Dedifferentiated amniotic fluid mesenchymal stem cell (primary cell): ENCODE measurements around the gene HINT2.
A peak's percentile ranks its signal among the peaks of the same experiment; 100 is the strongest.

Experiments used
- DNase-seq: peaks from one replicate; pipeline ENCODE4 v3.0.0-alpha.2; 2016; ENCODE audit errors: extremely low spot score

The HINT2 gene

DNA sequence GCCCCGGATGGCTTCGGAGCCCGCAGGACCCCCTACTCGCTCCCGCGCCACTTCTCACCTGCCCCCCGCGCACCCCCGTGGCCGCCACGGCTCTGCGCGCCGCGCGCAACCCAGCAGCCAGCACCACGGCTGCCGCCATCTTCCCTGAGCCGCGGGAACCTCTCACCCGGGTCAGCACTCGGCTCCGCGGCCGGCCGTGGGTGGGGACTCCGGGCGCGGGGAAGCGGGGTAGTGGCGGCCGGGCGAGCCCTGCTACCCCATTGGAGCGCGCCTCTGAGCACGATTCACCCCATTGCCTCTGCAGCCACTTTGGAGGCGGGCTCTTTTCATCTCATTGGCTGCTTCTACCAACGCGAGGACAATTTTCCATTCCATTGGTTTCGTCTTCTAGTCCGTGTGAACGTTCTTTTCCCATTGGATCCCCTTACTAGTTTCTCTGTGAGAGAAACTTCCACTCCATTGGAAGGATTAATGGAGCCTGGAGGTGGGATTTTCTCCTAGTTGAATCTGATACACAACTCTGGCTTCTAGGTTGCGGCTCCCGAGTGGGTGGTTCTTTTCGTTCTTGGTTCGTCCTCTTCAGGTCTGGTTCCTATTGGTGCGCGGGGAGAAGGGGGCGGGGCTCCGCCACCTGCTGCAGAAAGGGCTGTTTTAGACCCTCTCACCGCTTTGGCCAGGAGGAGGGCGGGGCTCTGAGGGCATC lies at the start of gene HINT2:
TSS of gene HINT2 (minus strand) at position 202 of the 703 bp plus-strand sequence. CDS start at position 139, 63 bp downstream.
- DNase-seq, result peak; percentile 99

- DNase-seq, result no peak
These were observed 48.7 kb upstream of the HINT2 start for GRCh38 chr9:35863583-35863982.

GRCh38 chr9:35862328-35862727 lies 47.5 kb upstream of the HINT2 start:
- DNase-seq, result no peak

DNA sequence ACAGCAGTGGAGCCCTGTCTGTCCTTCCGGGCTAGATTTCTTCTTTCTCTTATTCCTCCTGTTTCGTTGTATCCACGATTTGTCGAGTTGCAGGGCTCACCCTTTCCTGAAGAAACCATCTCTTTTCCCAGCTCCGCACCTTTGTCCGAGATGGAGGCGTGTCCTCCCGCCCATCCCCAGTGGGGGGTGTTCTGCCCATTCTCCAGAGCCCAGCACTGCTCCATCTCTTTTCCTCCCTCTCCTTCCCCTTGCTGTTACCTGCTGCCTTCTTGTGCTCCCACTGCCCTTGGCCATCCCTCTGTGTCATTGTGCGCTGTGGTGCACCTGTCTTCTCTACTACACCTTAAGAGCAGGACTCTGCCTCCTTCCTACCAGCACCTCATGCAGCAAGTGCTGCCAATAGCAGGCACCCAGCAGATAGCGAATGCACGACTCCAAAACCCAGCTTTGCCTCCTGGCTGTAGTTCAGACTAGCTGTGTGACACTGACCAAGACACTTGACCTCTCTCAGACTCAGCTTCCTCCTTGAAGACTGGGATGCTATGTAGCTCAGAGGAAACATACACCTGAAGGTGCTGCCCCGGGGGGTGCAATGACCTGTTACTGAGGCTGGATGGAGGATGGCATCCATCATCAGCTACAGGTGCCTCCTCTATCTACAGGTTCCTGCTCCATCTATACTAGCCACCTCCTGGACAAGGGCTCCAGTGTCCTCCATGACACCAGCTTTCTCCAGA lies 46.5 kb upstream of the HINT2 start:
- DNase-seq, result no peak

- DNase-seq, result no peak
These were observed 45.1 kb upstream of the HINT2 start for GRCh38 chr9:35859990-35860339.

DNA sequence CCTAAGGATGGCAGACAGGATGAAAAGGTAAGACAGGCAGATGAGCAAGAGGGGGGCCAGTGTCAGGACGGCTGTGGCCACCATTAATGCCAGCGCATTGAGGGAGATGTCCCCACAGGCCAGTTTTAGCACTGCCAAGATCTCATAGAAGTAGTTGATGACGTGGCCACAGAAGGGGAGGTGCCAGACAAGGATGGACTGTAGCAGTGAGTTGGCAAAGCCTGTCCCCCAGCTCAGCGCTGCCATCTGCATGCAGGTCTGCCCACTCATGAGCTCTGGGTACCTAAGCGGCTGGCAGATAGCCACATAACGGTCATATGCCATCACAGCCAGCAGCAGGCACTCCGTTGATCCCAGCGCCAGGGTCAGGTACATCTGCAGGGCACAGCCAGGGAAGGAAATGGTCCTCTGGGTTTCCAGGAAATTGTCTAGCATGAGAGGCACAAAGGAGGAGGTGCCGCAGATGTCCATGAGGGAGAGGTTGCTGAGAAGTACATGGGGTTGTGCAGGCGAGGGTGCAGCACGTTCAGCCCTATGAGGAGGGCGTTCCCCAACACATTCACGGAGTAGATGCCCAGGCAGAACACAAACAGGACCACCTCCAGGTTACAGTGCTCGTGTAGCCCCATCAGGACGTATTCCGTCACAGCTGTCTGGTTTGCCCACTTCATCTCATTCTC lies 44.6 kb upstream of the HINT2 start:
- no peak for DNase-seq

- DNase-seq, result no peak
These were observed 43.6 kb upstream of the HINT2 start for GRCh38 chr9:35858458-35858857.

DNA sequence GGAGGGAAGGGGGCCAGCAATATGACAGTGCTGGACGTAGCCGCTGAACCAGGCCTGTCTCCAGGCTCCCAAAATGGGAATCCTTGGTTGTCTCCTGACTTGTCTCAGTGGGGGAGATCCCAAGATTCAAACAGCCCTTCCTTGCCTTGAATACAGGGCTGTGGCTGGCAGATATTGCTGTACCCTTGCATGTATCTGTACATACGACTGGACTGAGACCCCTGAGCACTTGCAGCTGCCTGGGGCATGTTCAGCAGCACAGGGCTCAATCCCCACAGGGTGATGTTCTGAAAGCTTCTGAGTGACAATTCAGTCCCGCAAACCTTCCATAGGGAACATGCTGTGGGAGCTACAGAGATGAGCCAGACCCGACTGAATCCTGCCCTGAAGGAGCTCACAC lies 42.0 kb upstream of the HINT2 start:
- DNase-seq, result no peak

GRCh38 chr9:35856206-35856605 lies 41.4 kb upstream of the HINT2 start:
- no peak for DNase-seq

DNA sequence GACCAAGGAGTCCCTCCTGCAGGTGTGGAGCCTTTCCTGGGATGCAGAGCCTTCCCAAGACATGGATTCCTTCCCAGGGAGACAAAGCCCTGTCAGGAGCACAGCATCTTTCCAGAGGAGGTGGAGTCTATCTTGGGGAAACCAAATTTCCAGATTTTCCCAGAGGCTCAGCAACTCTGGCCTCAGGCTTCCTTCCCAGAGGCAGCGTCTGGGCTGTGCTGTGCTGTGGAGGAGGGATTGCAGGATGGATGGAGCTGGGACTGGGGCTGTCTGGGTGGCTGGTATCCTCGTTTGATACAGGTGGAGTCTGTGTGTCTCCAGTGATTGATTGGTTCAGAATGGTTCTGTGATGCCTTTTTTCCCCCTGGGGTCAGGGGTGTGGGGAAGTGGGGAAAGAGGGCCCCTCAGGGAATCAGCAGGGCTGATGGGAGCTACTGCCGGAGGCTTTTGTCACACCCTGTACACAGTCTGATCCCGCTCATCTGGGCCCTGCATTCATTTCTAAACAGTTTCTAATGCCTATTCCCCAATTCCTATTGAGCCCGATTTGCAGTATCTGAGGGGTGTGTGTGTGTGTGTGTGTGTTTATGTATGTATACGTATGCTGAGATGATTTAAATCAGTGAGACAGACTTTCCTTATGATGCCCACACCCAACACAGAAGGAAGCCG lies 39.4 kb upstream of the HINT2 start:
- no peak for DNase-seq

- no peak for DNase-seq
These were observed 38.3 kb upstream of the HINT2 start for GRCh38 chr9:35852876-35853865.

DNA sequence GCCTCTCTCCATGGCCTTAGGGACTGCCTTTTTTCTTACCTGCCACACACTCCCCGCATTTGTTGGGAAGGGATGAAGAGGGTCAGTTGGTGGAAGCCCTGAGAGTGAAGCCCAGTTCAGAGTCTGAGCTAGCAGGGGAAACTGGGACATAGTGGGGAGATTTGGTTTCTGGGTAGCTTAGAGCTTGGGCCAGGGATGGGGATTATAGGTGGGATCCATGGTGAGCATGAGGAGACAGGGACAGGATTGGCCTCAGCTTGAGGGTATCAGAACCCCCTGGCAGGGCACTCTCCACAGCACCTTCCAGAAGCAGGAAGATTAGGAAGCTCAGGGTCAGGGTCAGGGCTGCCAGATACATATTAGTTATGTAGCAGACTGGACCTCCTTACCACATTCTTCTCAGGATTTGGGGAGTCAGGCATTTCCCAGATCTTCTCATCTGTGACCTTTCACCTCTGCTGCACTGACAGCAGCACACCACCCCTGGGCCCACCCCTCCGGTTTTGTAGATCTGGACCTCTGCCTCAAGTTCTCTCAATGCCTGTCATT lies 37.5 kb upstream of the HINT2 start:
- no peak for DNase-seq

GRCh38 chr9:35847792-35848572 lies 33.1 kb upstream of the HINT2 start:
- peak; percentile 63 for DNase-seq

GRCh38 chr9:35845824-35846771 lies 31.3 kb upstream of the HINT2 start:
- no peak for DNase-seq

GRCh38 chr9:35844628-35845270 lies 29.9 kb upstream of the HINT2 start:
- DNase-seq, result peak; percentile 95

- DNase-seq, result no peak
These were observed 28.0 kb upstream of the HINT2 start for GRCh38 chr9:35842795-35843194.

- DNase-seq, result no peak
These were observed 27.3 kb upstream of the HINT2 start for GRCh38 chr9:35842020-35842745.

DNA sequence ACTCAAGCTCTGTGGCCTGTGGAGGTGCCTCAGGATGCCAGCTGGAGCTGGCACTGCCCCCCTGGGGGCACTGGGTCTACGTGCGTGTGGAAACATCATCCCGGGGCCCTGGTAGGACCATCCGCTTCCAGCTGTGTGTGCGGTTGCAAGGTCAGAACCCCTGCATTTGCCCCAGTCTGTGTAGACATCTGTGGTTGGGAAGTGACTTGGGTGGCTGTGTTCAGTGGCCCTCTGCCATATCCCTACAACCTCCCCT lies 26.7 kb upstream of the HINT2 start:
- no peak for DNase-seq
